Stimulated activated CD8-positive, alpha-beta memory T cell treated with anti-CD3 and anti-CD28 coated beads, Interleukin-12 subunit alpha, Interleukin-12 subunit beta, amount 100 ng/mL, for 1 hour (primary cell): ENCODE results near the gene ADAMTS8.

Experiments
- DNase-seq: peaks from one replicate; pipeline ENCODE4 v3.0.0-alpha.2; 2020; ENCODE audit warnings: low read depth

The ADAMTS8 gene

GRCh38 chr11:130462101-130462885, 33.9 kb upstream of the ADAMTS8 start:
- DNase-seq: no peak

GRCh38 chr11:130459521-130459920, 31.1 kb upstream of the ADAMTS8 start:
- no peak for DNase-seq

- no peak for DNase-seq
These were observed 30.0 kb upstream of the ADAMTS8 start for GRCh38 chr11:130458410-130458729.

- DNase-seq: no peak
These were observed 29.4 kb upstream of the ADAMTS8 start for GRCh38 chr11:130457623-130458409.

- no peak for DNase-seq
These were observed 27.9 kb upstream of the ADAMTS8 start for GRCh38 chr11:130456286-130456685.

GRCh38 chr11:130455483-130456127, 27.2 kb upstream of the ADAMTS8 start:
- no peak for DNase-seq

- no peak for DNase-seq
These were observed 26.3 kb upstream of the ADAMTS8 start for GRCh38 chr11:130454491-130455252.

GRCh38 chr11:130452940-130453339, 24.5 kb upstream of the ADAMTS8 start:
- no peak for DNase-seq

- DNase-seq: no peak
These were observed 23.8 kb upstream of the ADAMTS8 start for GRCh38 chr11:130452176-130452575.

- no peak for DNase-seq
These were observed 23.0 kb upstream of the ADAMTS8 start for GRCh38 chr11:130451231-130452019.

- DNase-seq: no peak
These were observed 21.8 kb upstream of the ADAMTS8 start for GRCh38 chr11:130449996-130450769.

- no peak for DNase-seq
These were observed 21.0 kb upstream of the ADAMTS8 start for GRCh38 chr11:130449310-130449990.

GRCh38 chr11:130448416-130449309, 20.3 kb upstream of the ADAMTS8 start, which contains the start of gene ADAMTS15:
Gene ADAMTS15, plus strand, starts transcription at chr11:130448645. Its CDS starts 329 bp downstream, at chr11:130448974.
- DNase-seq: no peak

GRCh38 chr11:130448039-130448415, 19.6 kb upstream of the ADAMTS8 start:
- DNase-seq: no peak

GRCh38 chr11:130445788-130446187, 17.4 kb upstream of the ADAMTS8 start:
- no peak for DNase-seq

- no peak for DNase-seq
These were observed 14.3 kb upstream of the ADAMTS8 start for GRCh38 chr11:130442737-130443136.

GRCh38 chr11:130441719-130442118, 13.3 kb upstream of the ADAMTS8 start:
- DNase-seq: no peak

- DNase-seq: no peak
These were observed 11.5 kb upstream of the ADAMTS8 start for GRCh38 chr11:130439876-130440275.

GRCh38 chr11:130439160-130439519, 10.7 kb upstream of the ADAMTS8 start:
- no peak for DNase-seq
